Measurements from ENCODE around the gene POLRMT.

POLRMT gene

GRCh38 chr19:662962-663681, 29.8 kb upstream of the POLRMT start, which contains the start of gene RNF126:
TSS of gene RNF126 (minus strand) at chr19:663214. CDS start at chr19:663121, 93 bp downstream.
- DNase-seq, result peak; percentile 76

- DNase-seq, result no peak
Observed at GRCh38 chr19:662207-662961, 29.0 kb upstream of the POLRMT start.

- no peak for DNase-seq
Observed at GRCh38 chr19:661427-662196, 28.3 kb upstream of the POLRMT start.

DNA sequence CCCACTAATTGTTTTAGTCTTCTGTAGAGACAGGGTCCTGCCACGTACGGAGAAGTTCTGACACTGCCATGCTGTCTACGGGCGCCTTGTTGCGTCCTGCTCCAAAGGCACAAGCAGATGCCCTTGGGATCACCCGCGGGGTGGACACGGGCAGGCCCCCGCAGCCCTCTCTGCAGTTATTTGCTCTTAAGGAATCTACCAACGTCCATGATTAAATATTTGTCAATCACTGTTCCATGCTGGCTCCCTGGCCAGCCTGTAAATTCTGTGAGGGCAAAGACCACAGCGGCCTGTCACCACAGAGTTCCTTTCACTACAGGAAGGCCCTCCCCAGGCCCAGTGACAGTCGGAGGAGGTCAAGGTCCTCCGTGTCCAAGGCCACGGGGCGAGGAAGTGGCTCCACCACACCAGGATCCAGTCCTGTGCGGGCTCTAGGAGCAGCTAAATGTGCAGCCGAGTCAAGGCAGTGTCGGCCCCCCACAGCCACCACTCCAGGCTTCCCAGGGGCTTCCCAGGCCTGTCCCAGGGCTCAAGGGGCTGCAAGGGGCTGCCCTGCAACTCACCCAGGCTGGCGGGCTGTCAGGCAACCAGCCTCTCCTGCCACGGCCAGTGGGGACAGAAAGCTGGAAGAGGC, 27.6 kb upstream of the POLRMT start:
- DNase-seq, result no peak

- no peak for DNase-seq
Observed at GRCh38 chr19:658916-659839, 25.8 kb upstream of the POLRMT start.

GRCh38 chr19:658059-658839, 24.9 kb upstream of the POLRMT start:
- DNase-seq, result no peak

DNA sequence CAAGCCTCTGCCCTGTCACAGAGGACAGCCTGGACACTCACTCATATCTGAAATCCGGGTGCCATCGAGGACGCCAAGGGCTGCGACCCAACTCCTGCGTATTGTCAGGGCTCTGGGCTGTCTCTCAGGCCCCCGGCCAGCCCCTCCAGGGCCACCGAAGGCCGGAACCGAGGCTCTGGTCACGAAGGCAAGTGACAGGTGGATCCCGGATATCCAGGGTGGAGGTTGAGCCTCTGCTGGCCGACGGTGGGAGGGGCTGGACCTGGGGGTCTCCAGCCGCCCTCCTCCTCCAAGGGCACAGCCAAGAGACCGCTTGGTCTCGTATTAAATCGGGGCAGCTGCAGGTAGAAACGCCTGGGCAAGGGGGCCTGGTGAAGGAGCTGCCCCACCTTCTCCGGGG, 24.3 kb upstream of the POLRMT start:
- no peak for DNase-seq

GRCh38 chr19:656751-657559, 23.6 kb upstream of the POLRMT start:
- no peak for DNase-seq

- DNase-seq, result no peak
Observed at GRCh38 chr19:655691-656090, 22.4 kb upstream of the POLRMT start.

DNA sequence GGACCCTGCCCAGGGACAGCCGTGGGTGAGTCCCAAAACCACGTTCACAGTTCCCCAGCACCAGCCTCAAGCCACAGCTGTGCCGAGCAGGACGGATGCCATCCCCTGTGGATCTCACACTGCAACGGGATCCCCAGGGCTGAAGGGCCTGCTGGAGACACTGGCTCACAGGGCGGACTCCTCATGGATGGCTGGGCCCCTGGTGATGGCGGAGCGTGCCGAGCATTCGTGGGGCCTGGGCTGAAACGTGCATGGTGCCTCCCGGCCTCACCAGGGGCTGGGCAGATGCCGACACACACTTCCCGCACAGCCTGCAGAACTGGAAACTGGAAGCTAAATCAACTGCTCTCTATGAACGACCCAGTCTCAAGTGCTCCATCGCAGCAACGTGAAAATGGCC, 20.1 kb upstream of the POLRMT start:
- DNase-seq, result no peak

GRCh38 chr19:652467-653389, 19.4 kb upstream of the POLRMT start:
- DNase-seq, result no peak

DNA sequence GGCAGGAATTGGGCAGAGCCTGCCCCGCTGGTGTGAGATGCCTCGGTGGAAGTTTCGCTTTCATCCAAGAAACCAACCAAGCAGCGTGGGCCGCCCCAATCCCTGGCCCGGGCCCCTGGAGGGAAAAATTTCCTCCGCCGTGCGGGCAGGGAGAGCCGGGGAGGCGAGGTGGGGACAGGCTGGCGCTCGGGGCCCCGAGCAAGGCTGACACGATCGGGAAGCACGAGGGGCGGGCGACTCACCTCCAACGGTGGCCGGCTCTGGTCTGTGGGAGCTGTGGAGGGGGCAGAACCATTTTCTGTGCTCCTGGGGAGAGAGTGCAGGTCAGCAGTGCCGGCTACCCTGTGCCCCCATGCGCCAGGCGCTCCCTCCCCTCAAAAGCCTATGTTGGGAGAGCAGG, 18.7 kb upstream of the POLRMT start:
- DNase-seq, result no peak

DNA sequence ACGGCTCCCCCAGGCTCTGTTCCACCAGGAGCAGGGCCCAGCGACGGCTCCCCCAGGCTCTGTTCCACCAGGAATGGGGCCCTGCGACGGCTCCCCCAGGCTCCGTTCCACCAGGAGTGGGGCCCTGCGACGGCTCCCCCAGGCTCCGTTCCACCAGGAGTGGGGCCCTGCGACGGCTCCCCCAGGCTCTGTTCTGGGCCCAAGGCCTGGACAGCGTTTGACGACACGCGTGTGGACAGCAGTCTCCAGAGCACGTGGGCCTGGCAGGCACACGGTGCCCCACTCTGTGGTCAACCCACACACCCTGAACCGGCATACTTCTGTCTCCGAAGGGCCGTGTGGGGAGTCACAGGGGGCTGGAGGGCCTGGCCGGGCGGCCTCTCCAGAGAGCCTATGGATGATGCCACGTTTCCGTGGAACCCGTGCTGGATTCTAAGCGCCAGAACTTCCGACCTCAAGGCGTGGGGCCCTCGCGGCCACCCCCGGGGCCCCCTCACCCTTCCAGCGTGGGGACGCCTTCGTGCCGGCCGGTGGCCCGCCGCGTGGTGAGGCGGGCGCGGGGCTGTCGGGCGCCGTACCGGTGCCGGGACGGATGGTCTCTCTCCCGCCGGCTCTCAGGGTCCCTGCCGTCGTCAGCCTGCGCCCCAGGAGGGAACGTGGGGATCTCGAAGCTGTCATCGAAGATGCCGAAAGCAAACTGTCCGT, 17.9 kb upstream of the POLRMT start:
- no peak for DNase-seq

- no peak for DNase-seq
Observed at GRCh38 chr19:650121-650520, 16.8 kb upstream of the POLRMT start.

GRCh38 chr19:648904-649801, 15.8 kb upstream of the POLRMT start:
- no peak for DNase-seq

DNA sequence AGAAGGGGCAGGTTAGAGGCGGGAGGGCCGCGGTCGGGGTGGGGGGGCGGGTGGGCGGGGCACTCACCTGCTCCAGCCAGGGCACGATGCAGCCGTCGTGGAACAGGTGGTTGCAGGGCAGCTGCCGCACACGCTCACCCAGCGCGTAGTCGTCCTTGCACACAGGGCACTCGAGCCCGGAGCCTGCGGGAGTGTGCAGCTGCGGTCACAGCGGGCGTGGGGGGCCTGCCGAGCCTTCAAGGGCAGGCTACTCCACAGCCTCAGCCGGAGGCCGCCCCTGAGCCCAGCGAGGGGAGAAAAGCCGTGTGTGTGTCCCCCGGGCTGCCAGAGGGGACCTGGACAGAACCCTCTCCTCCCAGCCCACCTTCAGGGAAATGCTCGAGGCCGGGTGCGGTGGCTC, 15.0 kb upstream of the POLRMT start:
- DNase-seq, result no peak

- no peak for DNase-seq
Observed at GRCh38 chr19:647566-648284, 14.4 kb upstream of the POLRMT start.
